Glomerular visceral epithelial cell (primary cell): Measurements from ENCODE around the gene OPRL1.

Source experiments
- DNase-seq: peaks from one replicate; pipeline ENCODE4 v3.0.0-alpha.2; 2016; ENCODE audit errors: extremely low spot score

Gene OPRL1

DNA sequence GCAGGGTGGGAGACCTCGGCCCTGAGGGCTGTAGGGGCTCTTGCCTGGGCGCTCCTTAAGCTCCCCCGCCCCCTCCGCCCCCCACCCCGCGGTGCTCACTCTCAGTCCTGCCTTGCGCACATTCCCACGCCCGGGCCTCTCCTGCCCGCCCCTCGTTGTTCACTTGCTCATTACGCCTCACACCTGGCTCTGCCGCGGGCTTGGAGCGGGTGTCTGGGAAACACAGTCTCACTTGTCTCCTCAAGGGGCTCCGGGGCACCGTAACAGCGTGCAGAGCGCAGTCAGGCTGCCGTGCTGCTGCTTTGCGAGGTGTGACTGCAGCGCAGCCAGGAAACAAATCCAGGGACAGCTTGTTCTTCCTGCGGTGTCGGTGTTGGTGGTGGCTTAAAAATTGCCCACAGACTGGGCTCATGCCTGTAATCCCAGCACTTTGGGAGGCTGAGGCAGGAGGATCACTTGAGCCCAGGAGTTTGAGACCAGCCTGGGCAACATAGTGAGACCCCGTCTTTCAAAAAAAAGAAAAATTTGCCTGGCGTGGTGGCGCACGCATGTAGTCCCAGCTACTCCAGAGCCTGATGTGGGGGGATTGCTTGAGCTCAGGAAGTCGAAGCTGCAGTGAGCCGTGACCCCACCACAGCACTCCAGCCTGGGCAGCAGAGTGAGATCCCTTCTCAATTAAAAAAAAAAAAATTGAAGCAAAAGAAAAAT is 22.9 kb downstream of the OPRL1 start:
- no peak for DNase-seq

- no peak for DNase-seq
Measured at GRCh38 chr20:64103871-64104666, 24.2 kb downstream of the OPRL1 start.

DNA sequence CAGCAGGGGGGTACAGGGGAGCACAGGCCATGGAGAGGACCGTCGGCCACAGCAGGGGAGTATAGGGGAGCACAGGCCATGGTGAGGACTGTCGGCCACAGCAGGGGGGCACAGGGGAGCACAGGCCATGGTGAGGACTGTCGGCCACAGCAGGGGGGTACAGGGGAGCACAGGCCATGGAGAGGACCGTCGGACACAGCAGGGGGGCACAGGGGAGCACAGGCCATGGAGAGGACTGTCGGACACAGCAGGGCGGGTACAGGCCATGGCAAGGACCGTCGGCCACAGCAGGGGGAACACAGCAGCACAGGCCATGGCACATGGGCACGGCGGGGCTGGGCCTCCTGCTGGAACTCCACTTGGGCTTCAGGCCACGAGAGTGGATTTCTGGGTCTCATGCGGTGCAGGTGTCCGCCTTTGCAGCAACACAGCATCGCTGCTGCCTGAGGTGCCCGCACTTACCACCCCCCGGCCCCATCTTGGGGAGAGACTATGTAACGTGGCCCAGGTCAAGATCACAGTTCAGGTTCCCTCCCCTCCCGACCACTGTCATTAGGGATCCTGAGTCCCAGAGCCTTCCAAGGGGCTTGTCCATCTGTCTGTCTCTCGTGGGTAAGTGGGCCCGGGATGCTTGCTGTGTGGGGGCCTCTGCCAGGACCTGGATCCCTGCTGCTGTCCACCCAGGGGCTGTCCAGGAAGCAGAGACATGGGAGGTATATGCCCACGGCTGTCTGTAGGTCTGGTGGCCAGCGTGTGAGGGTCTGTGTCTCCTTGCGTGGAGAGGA is 25.0 kb downstream of the OPRL1 start:
- no peak for DNase-seq

GRCh38 chr20:64105846-64106434 is 26.1 kb downstream of the OPRL1 start:
- DNase-seq, result no peak

DNA sequence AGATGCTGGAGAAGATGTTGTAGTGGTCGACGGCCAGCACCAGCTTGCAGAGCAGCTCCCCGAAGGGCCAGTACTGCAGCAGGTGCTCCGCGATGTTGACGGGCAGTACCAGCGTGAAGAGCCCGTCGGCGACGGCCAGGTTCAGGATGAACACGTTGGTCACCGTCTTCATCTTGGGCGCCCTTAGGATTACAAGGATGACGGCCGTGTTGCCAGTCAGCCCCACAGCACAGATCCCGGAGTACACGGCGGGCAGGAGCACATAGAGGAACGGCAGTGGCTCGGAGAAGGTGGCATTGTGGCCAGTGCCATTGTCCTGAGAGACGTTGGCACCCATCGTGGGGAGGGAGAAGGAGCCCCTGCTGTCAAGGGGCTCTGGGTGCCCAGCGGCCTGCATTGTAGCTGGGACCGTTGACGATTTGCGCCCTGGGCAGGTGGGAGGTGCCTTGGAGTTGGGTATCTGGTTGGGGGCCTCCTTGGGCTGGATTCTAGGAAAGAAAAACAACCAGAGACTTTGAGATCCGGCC is 26.6 kb downstream of the OPRL1 start:
- DNase-seq, result no peak

DNA sequence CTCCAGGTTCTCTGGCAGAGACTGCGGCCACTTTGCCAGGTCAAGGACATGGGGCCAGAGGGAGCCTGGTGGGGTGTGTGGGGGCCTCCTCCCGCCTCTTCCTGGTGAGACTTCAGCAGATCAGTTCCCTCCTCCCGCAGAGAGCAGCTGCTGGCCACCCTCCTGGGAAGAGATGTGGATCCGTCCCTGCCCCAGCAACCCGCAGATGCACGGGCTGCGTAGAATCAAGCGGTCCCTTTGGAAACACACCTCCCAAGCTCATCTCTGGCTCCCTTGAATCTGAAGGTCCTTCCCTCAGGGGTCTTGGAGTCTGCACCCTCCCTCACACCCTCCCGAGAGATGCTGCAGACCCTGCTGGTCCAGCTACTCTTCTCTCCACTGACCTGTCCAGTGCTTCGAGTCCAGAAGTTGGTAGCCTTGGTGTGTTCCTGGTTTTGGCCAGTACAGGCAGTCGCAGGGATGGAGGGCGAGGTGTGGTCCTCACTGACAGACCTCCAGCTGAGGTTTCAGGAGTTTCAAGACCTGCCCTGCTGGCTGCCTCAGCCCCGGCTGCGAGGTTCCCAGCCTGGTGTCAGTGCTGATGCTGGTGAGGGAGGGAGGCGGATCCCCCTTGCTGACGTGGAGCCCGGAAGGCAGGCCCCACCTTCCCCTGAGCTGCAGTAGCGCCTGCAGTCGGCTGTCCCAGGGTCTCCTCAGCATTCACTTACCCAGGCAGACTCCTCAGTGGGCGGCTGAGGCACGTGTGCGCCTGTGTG is 27.3 kb downstream of the OPRL1 start, which contains the start of gene NPBWR2:
TSS of gene NPBWR2 (minus strand) at position 585 of the 755 bp plus-strand sequence. CDS start 734 bp downstream, outside the sequence.
- no peak for DNase-seq

DNA sequence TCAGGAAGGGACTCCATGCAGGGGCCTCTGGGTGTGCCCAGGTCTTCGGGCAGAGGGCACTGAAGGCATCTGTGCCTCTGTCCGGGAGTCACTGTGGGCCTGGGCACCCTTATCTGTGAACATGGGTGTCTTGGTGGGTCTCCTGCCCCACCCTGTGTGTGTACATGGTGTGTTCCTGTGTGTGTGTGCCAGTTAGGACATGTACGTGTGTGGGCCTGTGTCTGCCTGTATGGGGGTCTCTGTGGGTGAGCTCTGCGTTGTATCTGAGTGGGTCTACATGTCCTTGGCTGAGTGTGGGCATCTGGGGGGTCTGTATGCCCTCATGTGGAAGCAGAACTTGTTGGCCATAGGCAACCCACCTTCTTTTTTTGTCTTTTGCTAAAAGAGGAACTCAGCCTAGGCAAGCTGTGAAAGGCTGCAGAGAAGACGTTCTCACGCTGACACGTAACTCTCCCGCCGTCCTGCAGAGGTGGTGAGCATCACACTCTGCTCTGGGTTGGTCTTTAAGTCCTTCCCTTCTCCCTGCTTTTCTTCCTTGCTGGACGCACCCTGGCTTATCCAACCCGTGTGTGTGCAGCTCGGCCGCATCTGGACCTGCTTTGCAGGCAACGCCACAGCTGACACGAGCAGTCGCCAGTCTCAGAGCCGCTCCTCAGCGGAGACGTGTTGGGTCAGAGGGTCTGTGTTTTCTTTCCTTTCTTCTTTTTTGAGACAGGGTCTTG is 28.0 kb downstream of the OPRL1 start:
- DNase-seq, result no peak

DNA sequence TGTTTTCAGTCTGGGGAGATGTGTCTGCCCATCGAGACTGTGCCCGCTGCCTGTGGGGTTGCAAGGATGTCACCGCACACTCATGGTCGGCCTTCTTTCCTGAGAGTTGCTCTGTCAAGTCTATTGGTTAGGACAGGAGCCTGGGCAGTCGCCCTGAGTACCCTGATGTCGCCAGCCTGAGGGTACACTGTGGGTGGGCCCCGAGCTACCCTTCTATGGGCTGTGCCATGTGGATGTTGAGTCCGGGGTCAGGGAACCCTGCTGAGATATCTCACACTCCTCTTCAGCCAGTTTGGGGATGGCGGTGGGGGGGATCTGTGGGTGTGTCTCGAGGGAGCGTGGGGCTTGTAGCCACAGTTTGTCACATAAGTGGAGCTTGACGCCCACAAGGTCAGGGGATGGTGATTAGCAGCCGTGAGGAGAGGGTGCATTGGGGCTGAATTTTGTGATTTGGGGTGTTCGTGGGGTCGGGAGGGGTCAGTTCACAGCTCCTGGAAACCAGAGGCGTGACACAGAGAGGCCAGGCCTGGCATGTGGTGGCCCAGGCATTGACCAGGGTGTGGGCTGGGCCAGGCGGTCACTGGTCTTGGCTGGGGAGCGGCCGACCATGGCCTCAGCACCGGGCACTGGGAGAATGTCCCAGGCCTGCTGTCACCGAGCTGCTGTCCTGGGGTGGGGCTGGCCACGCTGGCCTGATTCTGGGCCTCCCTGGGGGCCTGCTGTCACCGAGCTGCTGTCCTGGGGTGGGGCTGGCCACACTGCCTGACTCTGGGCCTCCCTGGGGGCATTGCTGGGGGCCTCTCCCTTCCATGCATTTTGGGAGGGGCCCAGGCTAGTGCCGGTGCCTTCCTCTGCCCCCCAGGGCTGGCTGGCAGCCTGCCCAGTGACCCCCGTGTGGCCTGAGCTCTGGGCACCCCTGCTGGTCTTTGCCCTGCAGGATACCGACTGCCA is 29.1 kb downstream of the OPRL1 start:
- DNase-seq, result no peak

DNA sequence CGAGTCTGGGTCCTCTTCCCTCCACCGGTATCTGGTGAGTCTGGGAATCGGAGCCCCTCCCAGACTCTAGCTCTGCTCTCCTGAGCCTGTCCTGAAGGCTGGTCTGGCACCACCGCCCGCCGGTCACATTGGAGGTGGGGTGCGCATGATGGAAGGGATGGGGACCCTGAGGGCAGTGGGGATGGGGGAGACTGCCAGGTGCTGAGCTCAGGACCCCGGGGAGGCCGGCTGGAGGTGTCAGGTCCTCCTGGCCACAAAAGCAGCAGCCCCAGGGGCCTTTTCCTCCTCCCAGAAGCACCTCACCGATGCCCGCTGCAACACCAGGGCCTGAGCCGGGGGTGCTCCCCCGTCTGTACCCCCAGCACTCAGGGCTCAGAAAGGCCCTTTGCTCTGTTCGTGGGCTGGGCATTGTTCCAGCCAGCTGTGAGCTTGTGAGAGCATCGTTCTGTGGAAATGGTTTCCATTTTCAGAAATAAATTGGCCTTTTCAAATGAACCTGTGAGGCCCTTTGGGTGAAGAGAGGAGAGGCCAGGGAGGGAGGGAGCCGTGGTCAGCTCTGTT is 30.0 kb downstream of the OPRL1 start:
- no peak for DNase-seq

GRCh38 chr20:64110411-64111068 is 30.7 kb downstream of the OPRL1 start:
- no peak for DNase-seq

DNA sequence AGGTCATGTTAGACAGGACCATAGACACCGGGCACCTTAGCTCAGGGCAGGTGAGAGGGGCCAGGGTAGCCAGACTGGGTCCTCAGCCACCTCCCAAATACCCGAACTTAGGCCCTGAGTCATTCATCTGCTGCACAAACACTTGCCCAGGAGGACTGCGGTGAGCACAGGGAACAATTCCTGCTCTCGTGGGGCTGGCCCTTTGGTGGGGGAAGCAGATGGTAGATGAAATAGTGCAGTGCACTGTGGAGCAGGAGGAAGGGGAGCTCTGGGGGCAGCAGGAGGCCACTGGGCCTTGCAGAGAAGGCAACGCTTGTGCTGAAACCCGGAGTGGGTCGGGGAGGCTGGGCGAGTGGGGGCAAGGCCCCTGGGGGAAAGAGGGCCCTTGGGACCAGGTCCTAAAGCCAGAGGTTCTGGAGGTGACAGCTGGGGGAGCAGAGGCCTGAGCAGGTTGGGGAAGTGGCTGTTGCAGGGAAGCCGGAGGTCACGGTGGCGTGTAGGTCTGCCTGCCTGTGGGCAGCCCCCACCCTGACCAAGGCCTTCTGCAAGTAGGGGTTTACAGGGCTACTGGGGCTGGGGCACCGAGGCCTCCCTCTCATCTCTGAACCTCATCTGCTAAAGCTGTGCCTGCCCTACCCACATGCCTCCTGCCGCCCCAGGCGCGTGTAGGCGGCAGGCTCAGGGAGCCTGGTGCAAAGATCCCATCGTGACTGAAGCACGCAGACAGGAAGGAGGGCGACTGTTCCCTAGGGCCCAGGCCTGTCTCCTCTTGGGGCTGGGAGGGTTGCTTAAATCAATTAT is 32.2 kb downstream of the OPRL1 start:
- no peak for DNase-seq

DNA sequence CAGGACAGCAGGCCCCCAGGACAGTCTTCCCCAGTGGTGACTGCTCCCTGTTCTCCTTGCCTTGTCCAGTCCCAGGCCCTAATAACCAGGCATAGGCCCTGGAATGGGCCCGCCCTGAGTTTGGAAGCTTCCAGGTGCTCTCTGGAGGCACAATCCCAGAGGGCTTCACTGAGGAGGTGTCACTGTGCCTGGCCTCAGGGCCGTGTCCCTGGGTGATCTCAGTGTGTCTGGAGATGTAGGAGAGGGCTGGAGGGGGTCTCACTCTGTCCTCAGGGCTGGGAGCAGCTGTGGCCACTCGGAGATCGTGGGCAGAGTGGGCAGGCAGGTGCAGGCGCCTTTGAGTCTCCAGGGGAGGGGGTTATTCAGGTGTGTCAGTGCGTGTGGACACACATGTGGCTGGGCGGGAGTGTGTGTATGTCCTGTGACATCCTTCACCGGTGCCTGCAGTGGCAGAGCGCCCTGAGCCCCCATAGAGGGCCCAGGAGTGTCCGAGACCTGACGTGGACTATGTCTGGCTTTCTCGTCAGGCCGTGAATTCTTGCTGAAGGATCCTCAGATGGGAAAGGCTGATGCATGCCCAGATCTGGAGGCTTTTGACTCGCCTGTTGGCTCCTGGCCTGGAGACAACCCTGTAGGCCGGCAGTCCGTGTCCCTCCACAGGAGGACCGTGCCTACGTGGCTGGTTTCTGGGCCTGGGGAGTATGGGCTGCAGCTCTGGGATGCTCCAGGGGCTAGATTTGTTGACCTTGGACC is 33.0 kb downstream of the OPRL1 start:
- no peak for DNase-seq

DNA sequence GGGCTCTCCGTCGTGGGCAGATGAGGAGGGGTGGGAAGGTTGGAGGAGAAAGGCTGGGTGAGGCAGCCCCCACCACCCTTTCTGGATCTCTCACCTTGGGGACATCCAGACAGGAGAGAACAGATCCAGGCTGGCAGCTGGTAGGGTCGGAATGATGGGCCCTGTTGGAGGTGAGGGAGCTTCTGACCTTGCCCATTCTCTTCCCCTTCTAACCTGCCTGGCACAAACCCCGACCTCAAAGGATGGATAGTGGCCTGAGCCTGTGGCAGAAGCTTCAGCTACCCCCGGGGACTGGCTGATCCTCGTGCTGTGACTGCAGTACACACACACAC is 33.5 kb downstream of the OPRL1 start:
- no peak for DNase-seq

DNA sequence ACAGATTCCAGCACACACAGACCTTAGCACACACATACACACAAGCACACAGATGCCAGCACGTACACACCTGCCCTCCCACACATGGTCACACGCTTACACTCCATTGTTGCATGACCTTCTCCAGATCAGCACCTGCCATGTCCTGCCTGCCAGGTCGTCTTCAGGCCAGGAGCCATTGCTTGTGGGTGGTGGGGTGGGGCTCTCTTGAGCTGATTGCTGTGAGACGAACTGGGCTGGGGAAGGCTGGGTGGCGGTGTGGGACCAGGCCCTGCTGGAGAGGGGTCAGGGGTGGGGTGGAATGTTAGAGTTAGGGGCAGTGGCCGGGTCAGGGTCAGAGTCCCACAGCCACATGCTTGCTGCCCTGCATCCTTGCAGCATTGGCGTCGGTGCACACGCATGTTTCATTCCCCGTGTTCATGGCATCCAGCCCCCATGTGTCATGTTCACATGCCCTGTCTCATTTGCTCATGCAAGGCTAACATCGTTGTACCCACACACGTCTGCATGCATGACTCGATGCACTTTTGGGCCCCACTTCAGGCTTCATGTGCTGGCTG is 34.0 kb downstream of the OPRL1 start:
- no peak for DNase-seq

GRCh38 chr20:64114356-64114971 is 34.6 kb downstream of the OPRL1 start:
- no peak for DNase-seq
